HG02840 (cell line): ENCODE results near the gene LPCAT1.
"Not testable (repeated sequence)": the region's sequence is repeated elsewhere in the genome, so short reads cannot be mapped to it uniquely, and the experiment has no call there.

Experiments
- ATAC-seq: cut with Tn5 transposase; IDR thresholded peaks from one replicate; pipeline ENCODE4 v1.9.1; 2021; ENCODE audit warnings: mild to moderate bottlenecking, moderate library complexity, moderate number of reproducible peaks; ENCODE audit not compliant: unreplicated experiment, low FRiP score

The LPCAT1 gene

DNA sequence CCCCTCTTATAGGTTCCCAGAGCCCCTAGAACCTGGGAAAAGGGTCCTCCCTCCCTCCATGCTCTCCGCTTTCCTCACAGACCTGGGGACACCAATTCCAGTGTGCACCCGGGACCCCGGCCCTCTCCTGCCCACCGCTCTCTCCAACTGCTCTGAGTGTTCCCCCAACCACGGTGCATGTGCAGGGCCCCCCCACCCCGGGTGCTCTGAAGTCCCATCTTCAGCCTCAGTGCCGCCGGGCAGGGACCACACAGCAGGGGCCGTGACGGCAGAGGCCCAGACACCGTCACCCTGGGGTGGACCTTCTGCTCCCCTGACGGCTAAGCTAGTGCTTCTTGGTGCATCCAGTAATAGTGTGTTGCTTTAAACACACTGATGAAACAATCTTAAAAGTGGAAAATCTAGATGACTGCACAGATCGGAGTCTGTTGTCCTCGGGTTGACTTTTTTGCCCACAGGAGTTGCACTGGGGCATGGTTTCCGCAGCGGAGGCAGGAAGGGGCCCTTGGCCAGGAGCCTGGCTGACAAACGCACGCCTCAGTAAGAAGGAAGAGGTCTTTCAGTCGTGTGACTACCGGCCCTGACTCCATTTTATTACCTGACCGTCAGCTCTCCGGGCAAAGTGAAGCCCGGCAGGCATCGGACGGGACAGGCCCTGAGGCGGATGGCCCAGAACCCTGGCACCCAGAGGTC is 42.3 kb downstream of the LPCAT1 start:
- no peak for ATAC-seq

DNA sequence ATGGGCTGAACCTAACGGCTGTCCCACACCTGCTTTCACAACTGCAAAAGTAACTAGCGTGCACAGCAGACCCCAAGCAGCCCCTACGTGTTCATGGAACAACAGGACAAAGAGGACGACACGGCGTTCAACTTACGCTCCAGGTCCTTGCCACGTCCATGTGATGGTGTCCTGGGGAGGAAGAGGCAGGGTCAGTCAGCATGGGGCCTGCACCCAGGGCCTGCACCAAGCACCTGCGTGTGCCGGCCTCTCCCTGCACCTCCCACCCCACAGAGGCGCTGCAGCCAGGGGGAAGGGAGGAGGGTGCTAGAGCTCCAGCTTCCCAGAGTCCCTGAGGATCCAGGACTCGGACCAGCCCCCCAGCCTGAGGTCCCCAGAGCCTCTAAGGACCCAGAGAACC is 43.0 kb downstream of the LPCAT1 start:
- ATAC-seq: no peak

GRCh38 chr5:1480217-1480616 is 43.5 kb downstream of the LPCAT1 start:
- no peak for ATAC-seq

DNA sequence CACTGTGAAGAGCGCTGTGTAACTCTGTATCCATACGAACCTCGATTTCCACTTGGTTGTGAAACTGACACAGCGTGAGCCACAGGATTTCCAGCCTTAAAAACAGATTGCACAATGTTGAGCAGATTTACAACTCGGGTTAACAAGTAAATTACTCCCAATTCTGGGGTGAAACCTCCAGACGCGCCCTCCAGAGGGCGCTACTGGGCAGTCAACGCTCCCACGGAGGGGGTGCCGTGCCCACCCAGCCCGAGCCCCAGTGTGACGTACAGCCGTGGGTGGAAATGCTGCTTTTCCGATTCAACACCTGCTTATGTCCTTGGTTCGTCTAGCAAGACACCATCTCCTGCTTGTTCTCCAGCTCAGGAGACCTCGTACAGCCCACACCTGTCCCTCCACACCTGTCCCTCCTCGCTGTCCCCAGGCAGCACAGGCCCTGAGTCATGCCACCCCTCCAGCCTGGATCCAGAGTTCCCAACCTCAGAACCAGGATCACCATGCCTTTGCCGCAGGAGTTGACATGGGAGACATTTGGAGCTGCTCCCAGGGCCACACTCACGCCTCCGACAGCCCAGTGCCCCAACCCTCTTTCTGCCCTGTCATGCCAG is 44.1 kb downstream of the LPCAT1 start:
- ATAC-seq: no peak

DNA sequence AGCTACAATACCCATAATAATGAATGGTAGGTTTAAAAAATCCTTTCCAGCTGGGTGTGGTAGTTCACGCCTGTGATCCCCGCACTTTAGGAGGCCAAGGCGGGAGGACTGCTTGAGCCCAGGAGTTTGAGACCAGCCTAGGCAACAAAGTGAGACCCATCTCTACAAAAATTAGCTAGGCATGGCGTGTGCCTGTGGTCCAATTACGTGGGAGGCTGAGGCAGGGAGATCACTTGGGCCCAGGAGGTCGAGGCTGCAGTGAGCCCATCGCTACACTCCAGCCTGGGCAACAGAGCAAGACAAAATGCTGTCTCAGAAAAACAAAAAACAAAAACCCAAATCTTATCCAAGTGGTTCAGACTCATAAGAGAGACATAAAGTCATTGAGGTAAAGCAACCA is 44.7 kb downstream of the LPCAT1 start:
- no peak for ATAC-seq

- ATAC-seq: no peak
Measured at GRCh38 chr5:1478271-1479035, 45.3 kb downstream of the LPCAT1 start.

DNA sequence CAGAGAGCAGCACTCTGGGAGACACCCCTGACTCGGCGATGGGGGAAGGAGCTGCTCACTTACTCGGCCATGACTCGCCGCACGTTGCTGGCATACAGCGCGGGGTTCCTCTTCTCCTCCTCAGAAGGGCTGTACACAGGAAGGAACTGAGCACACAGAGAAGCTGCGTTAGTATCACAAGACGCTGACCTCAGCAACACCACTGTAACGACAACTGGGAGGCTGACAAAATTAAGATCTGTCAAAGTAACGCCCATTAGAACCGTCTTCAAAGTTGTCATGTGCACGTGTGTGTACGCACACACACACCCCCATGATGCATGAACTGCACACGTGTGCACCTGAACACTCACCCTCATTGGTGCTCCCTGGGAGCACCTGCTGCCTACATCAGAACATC is 46.4 kb downstream of the LPCAT1 start:
- ATAC-seq: no peak

- no peak for ATAC-seq
Measured at GRCh38 chr5:1476967-1477310, 46.8 kb downstream of the LPCAT1 start.

GRCh38 chr5:1476181-1476966 is 47.4 kb downstream of the LPCAT1 start:
- no peak for ATAC-seq

- not testable (repeated sequence) for ATAC-seq
Measured at GRCh38 chr5:1475544-1475900, 48.2 kb downstream of the LPCAT1 start.

- ATAC-seq: no peak
Measured at GRCh38 chr5:1474866-1475543, 48.8 kb downstream of the LPCAT1 start.

- ATAC-seq: no peak
Measured at GRCh38 chr5:1474183-1474839, 49.4 kb downstream of the LPCAT1 start.

- no peak for ATAC-seq
Measured at GRCh38 chr5:1473746-1474145, 50.0 kb downstream of the LPCAT1 start.

DNA sequence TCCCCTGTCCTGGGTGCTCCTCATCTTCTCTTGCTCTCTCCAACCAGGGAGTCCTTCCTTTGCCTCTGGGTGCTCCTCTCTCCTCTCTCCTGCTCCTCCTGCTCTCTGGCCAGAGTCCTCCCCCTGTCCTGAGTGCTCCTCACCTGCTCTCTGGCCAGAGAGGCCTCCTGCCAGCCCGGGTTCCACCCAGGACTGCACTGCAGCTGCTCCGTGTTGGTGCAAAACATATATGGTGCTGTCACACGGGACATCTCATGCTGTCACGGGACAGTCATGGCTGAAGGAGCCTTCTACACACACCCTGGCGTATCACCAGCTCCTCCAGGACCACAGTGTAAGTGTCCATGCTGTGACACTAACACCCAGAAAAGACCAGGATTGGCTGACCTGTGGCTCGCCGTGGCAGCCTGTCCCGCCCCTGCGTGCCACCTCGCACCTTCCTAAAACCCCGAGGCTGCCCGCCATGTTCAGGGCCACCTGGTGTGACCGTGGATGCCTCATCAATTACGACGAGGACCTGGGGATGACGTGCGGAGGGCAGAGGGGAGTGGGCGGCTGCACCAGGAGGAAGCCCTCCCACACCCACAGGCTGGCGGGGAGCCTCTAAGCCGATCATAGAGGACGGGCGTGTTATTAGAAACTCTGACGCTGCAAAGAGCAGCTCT is 50.7 kb downstream of the LPCAT1 start:
- ATAC-seq: no peak

GRCh38 chr5:1471997-1472963 is 51.5 kb downstream of the LPCAT1 start:
- ATAC-seq: no peak

- no peak for ATAC-seq
Measured at GRCh38 chr5:1471240-1471853, 52.4 kb downstream of the LPCAT1 start.

GRCh38 chr5:1470762-1471211 is 53.0 kb downstream of the LPCAT1 start:
- ATAC-seq: no peak
